Rectal smooth muscle tissue (tissue), 1 donor: ENCODE measurements around the gene EZH2.

Experiments used
- H3K27ac ChIP-seq: one replicate; pipeline ENCODE4 v1.7.0; 2013; ENCODE audit warnings: low read depth, low read length, inconsistent platforms
- H3K27me3 ChIP-seq: one replicate; pipeline ENCODE4 v1.7.0; 2013; ENCODE audit warnings: low read length; ENCODE audit not compliant: control insufficient read depth, insufficient read depth
- H3K36me3 ChIP-seq: one replicate; pipeline ENCODE4 v1.7.0; 2013; ENCODE audit warnings: low read length; ENCODE audit not compliant: control insufficient read depth, insufficient read depth
- H3K4me1 ChIP-seq: one replicate; pipeline ENCODE4 v1.7.0; 2013; ENCODE audit warnings: low read length; ENCODE audit not compliant: control insufficient read depth, insufficient read depth
- H3K4me3 ChIP-seq: one replicate; pipeline ENCODE4 v1.7.0; 2013; ENCODE audit warnings: low read length
- H3K9ac ChIP-seq: one replicate; pipeline ENCODE4 v1.7.0; 2013; ENCODE audit warnings: low read length

The EZH2 gene

GRCh38 chr7:148794476-148794875 lies 89.6 kb downstream of the EZH2 start:
- Histone ChIP-seq H3K4me1 (no peaks in the 10 kb centered on the region), H3K9ac (no peak overlapping the region), H3K27ac (no peak overlapping the region), H3K27me3 (no peaks in the 10 kb centered on the region), H3K4me3 (no peak overlapping the region), H3K36me3 (peaks cover 47% of the 10 kb centered on the region)

GRCh38 chr7:148793590-148793989 lies 90.5 kb downstream of the EZH2 start:
- Histone ChIP-seq H3K4me3 (no peak overlapping the region), H3K27me3 (no peaks in the 10 kb centered on the region), H3K9ac (no peak overlapping the region), H3K4me1 (no peaks in the 10 kb centered on the region), H3K36me3 (peaks cover 44% of the 10 kb centered on the region), H3K27ac (no peak overlapping the region)

- H3K36me3 ChIP-seq, result peaks cover 50% of the 10 kb centered on the region
- no peaks in the 10 kb centered on the region for H3K27me3 ChIP-seq
- H3K4me1 ChIP-seq, result no peaks in the 10 kb centered on the region
- no peak overlapping the region for H3K4me3 ChIP-seq
- no peak overlapping the region for H3K27ac ChIP-seq
- no peak overlapping the region for H3K9ac ChIP-seq
Measured at GRCh38 chr7:148791546-148791945, 92.5 kb downstream of the EZH2 start.

GRCh38 chr7:148790850-148791249 lies 93.2 kb downstream of the EZH2 start:
- H3K4me3 ChIP-seq, result no peak overlapping the region
- no peak overlapping the region for H3K27ac ChIP-seq
- H3K4me1 ChIP-seq, result no peaks in the 10 kb centered on the region
- H3K36me3 ChIP-seq, result peaks cover 50% of the 10 kb centered on the region
- no peaks in the 10 kb centered on the region for H3K27me3 ChIP-seq
- H3K9ac ChIP-seq, result no peak overlapping the region

DNA sequence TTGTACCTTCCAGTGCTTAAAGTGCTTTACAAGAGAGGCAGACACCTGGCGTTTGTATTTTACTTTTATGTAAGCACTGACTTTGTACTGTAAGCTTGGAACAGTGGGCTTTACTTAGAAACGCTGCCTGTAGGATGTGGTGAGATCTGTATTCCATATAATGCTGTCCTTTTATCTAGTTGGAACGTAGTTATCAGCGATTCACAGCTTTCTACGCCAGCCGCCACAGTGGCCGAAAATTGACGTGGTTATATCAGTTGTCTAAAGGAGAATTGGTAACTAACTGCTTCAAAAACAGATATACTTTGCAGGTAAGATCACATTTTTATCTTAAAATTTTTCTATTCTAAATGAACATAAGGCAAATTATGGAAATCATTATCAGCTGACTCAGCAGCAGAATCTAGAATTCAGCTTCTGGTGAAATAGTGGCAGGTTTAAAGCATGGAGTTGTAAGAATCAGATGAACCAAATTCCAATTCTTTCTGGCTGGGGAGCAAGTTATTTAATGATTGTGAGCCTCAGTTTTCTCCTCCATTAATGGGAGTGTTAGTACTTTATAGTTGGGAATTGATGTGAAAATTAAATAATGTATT lies 93.9 kb downstream of the EZH2 start:
- Histone ChIP-seq H3K36me3 (peaks cover 50% of the 10 kb centered on the region), H3K27me3 (no peaks in the 10 kb centered on the region)

GRCh38 chr7:148789220-148789619 lies 94.9 kb downstream of the EZH2 start:
- peaks cover 48% of the 10 kb centered on the region for H3K36me3 ChIP-seq
- H3K4me1 ChIP-seq, result no peaks in the 10 kb centered on the region
- no peak overlapping the region for H3K27ac ChIP-seq
- no peaks in the 10 kb centered on the region for H3K27me3 ChIP-seq
- no peak overlapping the region for H3K9ac ChIP-seq
- no peak overlapping the region for H3K4me3 ChIP-seq

More for the DNA sequence above, 93.9 kb downstream of the EZH2 start:
- no peak overlapping the region for H3K9ac ChIP-seq
- no peak overlapping the region for H3K4me3 ChIP-seq
- no peaks in the 10 kb centered on the region for H3K4me1 ChIP-seq
- H3K27ac ChIP-seq, result no peak overlapping the region

DNA sequence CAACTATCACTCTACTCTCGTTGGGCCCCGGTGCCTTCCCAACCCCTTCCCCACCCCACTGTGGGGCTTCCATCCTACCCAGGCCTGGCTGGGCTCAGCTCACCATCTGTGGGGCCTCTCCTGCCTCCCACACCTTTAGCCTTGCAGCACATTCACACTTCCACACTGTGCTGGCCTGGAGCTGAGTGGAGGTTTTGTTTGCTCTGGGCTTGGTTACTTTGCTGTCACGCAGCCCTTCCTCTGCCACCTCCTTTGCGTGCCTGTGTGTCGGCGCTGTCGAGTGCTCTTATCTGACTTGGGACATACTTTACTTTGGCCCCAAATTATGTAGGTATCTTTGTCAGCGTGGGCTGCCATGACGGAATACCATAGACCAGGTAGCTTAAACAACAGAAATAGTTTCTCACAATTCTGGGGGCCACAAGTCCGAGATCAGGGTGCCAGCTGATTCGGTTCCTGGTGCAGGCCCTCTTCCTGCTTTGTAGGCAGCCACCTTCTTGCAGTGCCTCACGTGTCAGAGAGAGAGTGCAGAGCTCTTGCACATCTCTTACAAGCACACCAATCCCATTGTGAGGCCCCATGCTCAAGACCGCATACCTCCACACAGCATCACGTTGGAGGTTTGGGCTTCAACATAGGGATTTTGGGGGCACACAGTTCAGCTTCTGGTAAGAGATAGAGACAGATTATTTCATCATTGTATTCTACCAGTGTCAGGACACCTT lies 96.4 kb downstream of the EZH2 start:
- Histone ChIP-seq H3K4me3 (no peak overlapping the region), H3K36me3 (peaks cover 40% of the 10 kb centered on the region), H3K4me1 (no peaks in the 10 kb centered on the region)

DNA sequence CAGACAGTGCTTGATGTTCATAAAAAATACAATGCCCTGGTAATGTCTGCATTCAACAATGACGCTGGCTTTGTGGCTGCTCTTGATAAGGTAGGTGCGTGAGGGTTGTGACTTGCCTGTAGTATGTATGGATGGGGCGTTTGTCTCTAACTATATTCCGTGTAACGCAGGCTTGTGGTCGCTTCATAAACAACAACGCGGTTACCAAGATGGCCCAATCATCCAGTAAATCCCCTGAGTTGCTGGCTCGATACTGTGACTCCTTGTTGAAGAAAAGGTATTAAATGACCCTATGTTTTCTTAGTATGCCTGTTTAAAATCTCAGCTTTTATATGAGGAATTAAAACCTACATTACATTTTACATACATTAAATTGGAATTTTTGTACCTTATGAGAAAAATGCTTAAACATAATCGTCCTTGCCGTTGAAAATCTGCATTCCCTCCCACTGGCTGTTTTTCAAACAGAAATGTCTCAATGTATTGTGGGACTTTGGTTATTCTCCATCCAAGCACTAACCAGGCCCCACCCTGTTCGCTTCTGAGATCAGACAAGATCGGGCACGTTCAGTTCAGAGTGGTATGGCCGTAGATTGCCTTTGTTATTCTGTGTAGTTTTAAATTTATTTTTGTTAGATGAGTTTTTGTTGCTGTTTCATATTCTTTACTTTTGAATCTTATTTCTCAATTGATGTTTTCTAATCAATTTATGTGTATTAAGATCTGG lies 100.1 kb downstream of the EZH2 start:
- H3K4me3 ChIP-seq, result no peak overlapping the region
- no peak overlapping the region for H3K9ac ChIP-seq
- H3K4me1 ChIP-seq, result no peaks in the 10 kb centered on the region
- no peaks in the 10 kb centered on the region for H3K27me3 ChIP-seq
- H3K27ac ChIP-seq, result no peak overlapping the region
- peaks cover 28% of the 10 kb centered on the region for H3K36me3 ChIP-seq

More for the DNA sequence above, 96.4 kb downstream of the EZH2 start:
- Histone ChIP-seq H3K9ac (no peak overlapping the region), H3K27me3 (no peaks in the 10 kb centered on the region), H3K27ac (no peak overlapping the region)

DNA sequence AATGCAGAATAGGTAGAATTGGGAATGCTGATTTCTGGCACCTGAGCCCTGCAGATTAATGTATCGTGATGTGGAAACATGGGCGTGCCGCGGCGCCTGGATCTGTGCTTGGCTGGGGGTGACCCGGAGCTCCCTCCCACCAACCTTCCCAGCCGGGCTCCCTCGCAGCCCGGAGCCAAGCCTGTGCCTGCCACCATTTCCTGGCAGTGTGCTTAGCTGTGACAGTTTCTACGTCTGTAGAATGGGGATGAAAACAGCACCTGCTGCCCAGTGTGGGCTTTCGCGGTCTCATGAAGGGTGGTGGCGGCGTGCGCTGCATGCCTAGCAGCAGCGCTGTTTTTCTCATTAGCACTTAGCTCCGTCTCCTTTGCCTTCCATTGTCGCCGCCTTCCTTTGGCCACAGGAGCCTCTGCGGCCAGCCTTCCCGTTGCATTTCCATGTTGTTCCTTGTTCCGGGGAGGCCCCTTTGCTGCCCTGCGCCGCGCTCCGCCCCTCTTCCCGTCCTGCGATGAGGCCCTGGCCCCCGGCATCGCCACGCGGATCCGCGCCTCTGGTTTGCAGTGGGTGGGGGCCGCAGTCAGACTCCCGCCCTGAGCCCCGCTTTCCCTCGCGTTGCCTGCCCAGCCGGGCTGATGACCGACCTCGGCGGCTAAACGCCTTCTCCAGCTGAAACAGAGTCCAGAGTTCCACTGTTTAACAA lies 101.2 kb downstream of the EZH2 start:
- Histone ChIP-seq H3K4me3 (no peak overlapping the region), H3K9ac (no peak overlapping the region), H3K27me3 (no peaks in the 10 kb centered on the region), H3K36me3 (peaks cover 23% of the 10 kb centered on the region), H3K27ac (no peak overlapping the region), H3K4me1 (no peaks in the 10 kb centered on the region)

DNA sequence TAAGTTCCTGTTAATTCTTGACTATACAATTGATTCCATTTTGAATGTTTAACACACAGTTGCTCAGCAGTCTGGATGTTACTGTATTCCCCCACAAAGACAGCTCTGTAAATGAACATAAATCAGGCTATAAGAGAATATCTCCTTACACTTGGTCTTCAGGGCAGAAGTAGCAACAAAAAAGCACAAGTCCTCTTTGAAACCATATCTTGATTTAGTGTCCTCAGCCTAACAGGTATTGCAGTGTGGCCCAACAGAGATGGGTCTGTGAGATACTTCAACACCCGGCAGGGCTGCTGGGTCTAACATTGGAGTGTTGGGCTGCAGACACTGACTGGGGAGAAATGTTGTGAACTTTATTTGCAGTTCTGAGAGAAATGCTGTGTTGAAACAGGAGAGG lies 109.6 kb downstream of the EZH2 start:
- H3K4me3 ChIP-seq, result no peak overlapping the region
- H3K9ac ChIP-seq, result no peak overlapping the region
- H3K27ac ChIP-seq, result no peak overlapping the region
- no peaks in the 10 kb centered on the region for H3K4me1 ChIP-seq
- no peaks in the 10 kb centered on the region for H3K27me3 ChIP-seq
- peaks cover 19% of the 10 kb centered on the region for H3K36me3 ChIP-seq

DNA sequence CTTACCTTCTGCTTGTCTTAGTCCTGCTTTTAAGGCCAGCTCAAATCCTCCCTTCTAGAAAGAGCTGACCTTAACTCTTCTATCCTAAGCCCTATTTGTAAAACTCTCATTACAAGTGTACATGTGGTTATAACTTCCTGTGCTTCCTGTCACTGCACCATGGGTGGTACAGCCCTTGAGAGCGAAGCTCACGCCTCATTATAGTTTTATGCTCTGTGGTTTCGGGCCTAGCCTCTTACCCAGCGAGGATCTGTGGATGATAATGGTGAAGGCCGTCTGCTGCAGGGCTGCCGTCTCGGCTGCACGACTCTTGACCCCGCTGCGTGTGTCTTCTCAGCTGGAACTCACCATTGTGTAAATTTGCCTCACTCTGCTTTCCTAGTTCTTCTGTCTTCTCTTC lies 110.8 kb downstream of the EZH2 start:
- Histone ChIP-seq H3K36me3 (peaks cover 10% of the 10 kb centered on the region), H3K27me3 (no peaks in the 10 kb centered on the region), H3K9ac (no peak overlapping the region), H3K27ac (no peak overlapping the region), H3K4me1 (no peaks in the 10 kb centered on the region), H3K4me3 (no peak overlapping the region)

DNA sequence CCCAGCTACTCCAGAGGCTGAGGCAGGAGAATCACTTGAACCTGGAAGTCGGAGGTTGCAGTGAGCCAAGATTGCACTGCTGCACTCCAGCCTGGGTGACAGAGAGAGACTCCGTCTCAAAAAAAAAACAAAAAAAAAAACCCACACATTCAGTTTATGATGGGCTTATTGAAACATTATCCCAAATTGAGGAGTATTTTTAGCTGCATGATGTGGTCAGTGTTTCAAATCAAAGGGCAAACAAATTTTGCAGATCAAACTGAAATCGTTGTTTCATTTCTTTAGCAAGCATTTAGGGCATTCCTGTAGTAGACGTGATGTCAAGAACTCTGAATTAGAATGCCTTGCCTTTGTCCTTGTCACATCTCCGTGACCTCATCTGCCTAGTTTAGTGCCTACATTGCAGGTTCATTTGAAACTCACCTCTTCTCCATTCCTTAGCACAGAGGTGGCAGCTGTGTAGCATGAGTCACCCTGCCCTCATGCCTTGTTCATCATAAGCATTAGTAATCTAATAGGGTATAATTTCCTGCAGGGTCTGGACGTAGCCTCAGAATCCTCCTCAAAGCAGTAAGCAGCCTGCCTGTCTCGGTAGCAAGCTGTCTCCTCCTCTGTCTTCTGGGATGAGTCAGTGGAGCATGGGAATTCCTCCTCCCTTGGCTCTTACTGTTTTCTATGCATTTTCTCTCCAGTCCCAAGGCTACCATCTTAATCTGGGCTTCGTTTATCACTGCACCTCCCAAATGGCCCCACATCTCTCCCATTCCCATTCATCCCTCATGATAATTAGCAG lies 111.6 kb downstream of the EZH2 start:
- Histone ChIP-seq H3K4me1 (no peaks in the 10 kb centered on the region), H3K36me3 (peaks cover 10% of the 10 kb centered on the region), H3K27me3 (no peaks in the 10 kb centered on the region), H3K9ac (no peak overlapping the region), H3K4me3 (no peak overlapping the region), H3K27ac (no peak overlapping the region)
